Measurements from ENCODE around the gene ASIC3. TPM values are rescaled to one million over a fixed set of nuclear protein-coding genes. Genes with fewer than 3 reads are reported as not detected.

ASIC3 gene
- total RNA-seq, 1 donor from 2014 or later = not detected

DNA sequence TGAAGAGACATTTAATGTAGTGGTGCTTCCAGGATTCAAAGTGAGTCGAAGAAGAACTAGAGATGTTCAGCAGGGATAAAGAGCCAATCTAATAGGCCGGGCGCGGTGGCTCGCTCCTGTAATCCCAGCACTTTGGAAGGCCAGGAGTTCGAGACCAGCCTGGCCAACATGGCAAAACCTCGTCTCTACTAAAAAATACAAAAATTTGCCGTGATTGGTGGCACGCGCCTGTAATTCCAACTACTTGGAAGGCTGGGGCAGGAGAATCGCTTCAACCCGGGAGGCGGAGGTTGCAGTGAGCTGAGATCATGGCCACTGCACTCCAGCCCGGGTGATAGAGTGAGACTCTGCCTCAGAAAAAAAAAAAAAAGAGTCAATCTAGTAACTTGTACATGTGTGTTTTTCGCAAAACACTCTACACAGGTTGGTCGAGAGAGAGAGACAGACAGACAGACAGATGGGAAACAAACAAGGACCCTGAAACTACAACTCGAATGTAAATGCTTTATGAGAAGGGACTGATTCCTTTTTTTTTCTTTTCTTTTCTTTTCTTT lies 19.3 kb upstream of the ASIC3 start:
- H3K9me3 ChIP-seq (ENCODE audit: control insufficient read depth in 3 of 3, low read length in 3 of 3) = no peaks in the 10 kb centered on the region
- H3K36me3 ChIP-seq (ENCODE audit: control insufficient read depth in 3 of 3, insufficient read depth in 3 of 3, low read length in 3 of 3) = peaks cover 4 to 7% (median 6%) of the 10 kb centered on the region in 3 donors
- no peaks in the 10 kb centered on the region for H3K27me3 ChIP-seq (ENCODE audit: control insufficient read depth in 3 of 3, insufficient read depth in 3 of 3, low read length in 3 of 3)
- H3K4me3 ChIP-seq (ENCODE audit: low read length in 3 of 3) = peak overlapping the region; percentile 70 to 94 (median 90)
- peaks cover 7 to 18% (median 10%) of the 10 kb centered on the region in 3 donors for H3K4me1 ChIP-seq (ENCODE audit: control insufficient read depth in 3 of 3, insufficient read depth in 3 of 3, low read length in 3 of 3)
- H3K27ac ChIP-seq (ENCODE audit: low read depth, low read length) = peak overlapping the region; percentile 85
- H3K9ac ChIP-seq (ENCODE audit: low read depth in 1 of 3, low read length in 3 of 3) = peak overlapping the region; percentile 45 to 82 (median 80)

DNA sequence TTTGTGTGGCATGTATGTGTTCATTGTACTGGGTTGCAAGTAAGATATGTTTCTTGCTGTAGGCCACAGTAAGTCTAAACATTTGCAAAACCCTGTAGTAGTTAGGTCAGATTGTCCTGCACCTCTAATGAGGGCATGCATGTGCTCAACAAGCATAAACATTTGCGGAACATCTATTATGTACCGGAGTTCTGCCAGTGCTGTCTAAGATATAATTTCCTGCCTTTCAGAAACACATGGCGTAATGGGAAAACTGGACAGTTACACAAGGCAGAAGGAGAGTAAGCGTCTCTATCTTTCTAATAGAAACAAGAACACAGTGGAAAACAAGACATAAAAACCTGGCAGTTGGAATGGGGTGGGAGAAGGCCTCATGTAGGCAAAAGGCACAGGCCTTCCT lies 17.3 kb upstream of the ASIC3 start:
- Histone ChIP-seq H3K4me3 (ENCODE audit: low read length in 3 of 3) (no peak overlapping the region), H3K9me3 (ENCODE audit: control insufficient read depth in 3 of 3, low read length in 3 of 3) (no peaks in the 10 kb centered on the region), H3K36me3 (ENCODE audit: control insufficient read depth in 3 of 3, insufficient read depth in 3 of 3, low read length in 3 of 3) (peaks cover 21 to 22% (median 22%) of the 10 kb centered on the region in 3 donors), H3K9ac (ENCODE audit: low read depth in 1 of 3, low read length in 3 of 3) (no peak overlapping the region), H3K27ac (ENCODE audit: low read depth, low read length) (no peak overlapping the region), H3K4me1 (ENCODE audit: control insufficient read depth in 3 of 3, insufficient read depth in 3 of 3, low read length in 3 of 3) (peaks cover 24 to 34% (median 25%) of the 10 kb centered on the region in 3 donors), H3K27me3 (ENCODE audit: control insufficient read depth in 3 of 3, insufficient read depth in 3 of 3, low read length in 3 of 3) (no peaks in the 10 kb centered on the region)

- no peaks in the 10 kb centered on the region for H3K9me3 ChIP-seq (ENCODE audit: control insufficient read depth in 3 of 3, low read length in 3 of 3)
- no peak overlapping the region for H3K4me3 ChIP-seq (ENCODE audit: low read length in 3 of 3)
- H3K27ac ChIP-seq (ENCODE audit: low read depth, low read length) = no peak overlapping the region
- peaks cover 31 to 39% (median 33%) of the 10 kb centered on the region in 3 donors for H3K36me3 ChIP-seq (ENCODE audit: control insufficient read depth in 3 of 3, insufficient read depth in 3 of 3, low read length in 3 of 3)
- H3K9ac ChIP-seq (ENCODE audit: low read depth in 1 of 3, low read length in 3 of 3) = peak overlapping the region in 1 of 3 donors; percentile 25
- no peaks in the 10 kb centered on the region for H3K27me3 ChIP-seq (ENCODE audit: control insufficient read depth in 3 of 3, insufficient read depth in 3 of 3, low read length in 3 of 3)
- H3K4me1 ChIP-seq (ENCODE audit: control insufficient read depth in 3 of 3, insufficient read depth in 3 of 3, low read length in 3 of 3) = peaks cover 22 to 34% (median 24%) of the 10 kb centered on the region in 3 donors
Measured at GRCh38 chr7:151032936-151033863, 15.1 kb upstream of the ASIC3 start.

DNA sequence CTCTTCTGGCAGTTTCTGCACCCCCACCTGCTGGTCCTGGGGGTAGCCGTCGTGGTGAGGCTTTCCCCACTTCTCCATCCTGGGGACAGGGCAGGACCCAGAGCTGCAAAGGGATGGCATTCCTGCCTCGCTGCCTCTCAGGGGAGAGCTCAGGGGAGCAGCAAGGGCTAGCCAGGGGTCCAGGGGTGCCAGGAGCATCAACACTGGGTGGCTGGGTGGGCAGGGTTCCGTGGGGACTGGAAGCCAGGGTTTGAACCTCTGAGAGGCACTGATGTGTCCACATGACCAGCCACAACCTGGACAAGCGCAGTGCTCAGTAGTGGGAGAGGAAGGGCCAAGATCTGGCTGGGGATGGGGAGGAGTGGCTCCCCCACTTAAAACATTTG lies 14.5 kb upstream of the ASIC3 start:
- Histone ChIP-seq H3K9me3 (ENCODE audit: control insufficient read depth in 3 of 3, low read length in 3 of 3) (no peaks in the 10 kb centered on the region), H3K9ac (ENCODE audit: low read depth in 1 of 3, low read length in 3 of 3) (peak overlapping the region in 1 of 3 donors; percentile 25), H3K27me3 (ENCODE audit: control insufficient read depth in 3 of 3, insufficient read depth in 3 of 3, low read length in 3 of 3) (no peaks in the 10 kb centered on the region), H3K4me3 (ENCODE audit: low read length in 3 of 3) (no peak overlapping the region), H3K4me1 (ENCODE audit: control insufficient read depth in 3 of 3, insufficient read depth in 3 of 3, low read length in 3 of 3) (peaks cover 21 to 35% (median 25%) of the 10 kb centered on the region in 3 donors), H3K27ac (ENCODE audit: low read depth, low read length) (no peak overlapping the region), H3K36me3 (ENCODE audit: control insufficient read depth in 3 of 3, insufficient read depth in 3 of 3, low read length in 3 of 3) (peaks cover 33 to 39% (median 34%) of the 10 kb centered on the region in 3 donors)

DNA sequence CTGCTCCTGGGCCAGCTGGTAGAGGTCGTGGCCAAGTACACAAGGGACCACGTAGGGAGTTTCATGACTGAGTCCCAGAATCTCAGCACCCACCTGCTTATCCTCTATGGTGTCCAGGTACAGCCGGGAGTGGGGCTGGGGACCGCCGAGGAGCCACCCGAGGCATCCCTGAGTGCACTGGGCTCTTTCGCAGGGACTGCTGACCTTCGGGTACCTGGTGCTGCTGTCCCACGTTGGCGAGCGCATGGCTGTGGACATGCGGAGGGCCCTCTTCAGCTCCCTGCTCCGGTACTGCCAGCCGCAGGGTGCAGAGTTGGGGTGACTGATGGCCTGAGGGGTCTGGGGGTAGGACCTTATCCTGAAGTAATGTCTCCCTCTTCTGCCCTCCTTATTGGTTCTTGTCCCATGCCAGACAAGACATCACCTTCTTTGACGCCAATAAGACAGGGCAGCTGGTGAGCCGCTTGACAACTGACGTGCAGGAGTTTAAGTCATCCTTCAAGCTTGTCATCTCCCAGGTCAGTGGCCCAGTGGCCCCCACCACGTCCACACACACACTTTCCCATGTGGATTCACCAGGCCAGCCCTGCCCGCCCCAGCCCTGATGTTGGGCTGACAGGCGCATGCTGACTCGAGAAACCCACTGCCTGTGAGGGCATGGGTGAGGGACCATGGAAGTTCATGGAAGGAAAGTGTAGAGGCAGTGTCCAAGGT lies 13.9 kb upstream of the ASIC3 start:
- H3K27ac ChIP-seq (ENCODE audit: low read depth, low read length) = peak overlapping the region; percentile 31
- H3K27me3 ChIP-seq (ENCODE audit: control insufficient read depth in 3 of 3, insufficient read depth in 3 of 3, low read length in 3 of 3) = no peaks in the 10 kb centered on the region
- H3K4me1 ChIP-seq (ENCODE audit: control insufficient read depth in 3 of 3, insufficient read depth in 3 of 3, low read length in 3 of 3) = peaks cover 23 to 35% (median 30%) of the 10 kb centered on the region in 3 donors
- H3K9ac ChIP-seq (ENCODE audit: low read depth in 1 of 3, low read length in 3 of 3) = peak overlapping the region in 2 of 3 donors; percentile 25 to 43
- no peaks in the 10 kb centered on the region for H3K9me3 ChIP-seq (ENCODE audit: control insufficient read depth in 3 of 3, low read length in 3 of 3)
- no peak overlapping the region for H3K4me3 ChIP-seq (ENCODE audit: low read length in 3 of 3)
- peaks cover 33 to 39% (median 34%) of the 10 kb centered on the region in 3 donors for H3K36me3 ChIP-seq (ENCODE audit: control insufficient read depth in 3 of 3, insufficient read depth in 3 of 3, low read length in 3 of 3)

DNA sequence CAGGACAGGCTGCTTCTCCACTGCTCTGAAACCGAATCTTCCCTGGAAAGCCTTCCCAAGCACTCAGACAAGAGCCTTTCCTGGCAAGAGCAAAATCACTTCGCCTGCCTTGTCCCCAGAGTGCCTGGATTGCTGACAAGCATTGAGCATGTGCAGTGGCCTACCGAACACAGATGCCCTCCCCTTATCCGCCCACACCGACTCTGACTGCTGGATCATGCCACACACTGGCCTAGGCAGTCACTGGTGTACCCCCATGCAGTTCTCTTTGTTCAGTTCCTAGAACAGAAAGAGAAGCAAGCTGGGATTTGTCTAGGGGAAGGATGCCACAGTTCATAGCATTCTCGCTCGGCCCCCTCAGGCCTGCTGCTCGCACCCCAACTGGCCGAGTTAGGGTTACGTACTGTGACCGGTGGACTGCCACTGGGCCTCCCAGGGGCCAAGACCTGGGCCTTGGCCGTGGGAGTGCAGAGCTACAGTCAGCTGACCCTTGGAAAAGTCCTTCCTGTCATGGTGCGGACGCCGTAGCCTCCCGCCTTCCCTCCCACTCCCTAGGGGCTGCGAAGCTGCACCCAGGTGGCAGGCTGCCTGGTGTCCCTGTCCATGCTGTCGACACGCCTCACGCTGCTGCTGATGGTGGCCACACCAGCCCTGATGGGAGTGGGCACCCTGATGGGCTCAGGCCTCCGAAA lies 13.2 kb upstream of the ASIC3 start:
- no peaks in the 10 kb centered on the region for H3K9me3 ChIP-seq (ENCODE audit: control insufficient read depth in 3 of 3, low read length in 3 of 3)
- no peaks in the 10 kb centered on the region for H3K27me3 ChIP-seq (ENCODE audit: control insufficient read depth in 3 of 3, insufficient read depth in 3 of 3, low read length in 3 of 3)
- H3K9ac ChIP-seq (ENCODE audit: low read depth in 1 of 3, low read length in 3 of 3) = peak overlapping the region in 2 of 3 donors; percentile 43 to 68
- peak overlapping the region; percentile 31 for H3K27ac ChIP-seq (ENCODE audit: low read depth, low read length)
- H3K36me3 ChIP-seq (ENCODE audit: control insufficient read depth in 3 of 3, insufficient read depth in 3 of 3, low read length in 3 of 3) = peaks cover 33 to 39% (median 34%) of the 10 kb centered on the region in 3 donors
- H3K4me3 ChIP-seq (ENCODE audit: low read length in 3 of 3) = no peak overlapping the region
- peaks cover 23 to 33% (median 26%) of the 10 kb centered on the region in 3 donors for H3K4me1 ChIP-seq (ENCODE audit: control insufficient read depth in 3 of 3, insufficient read depth in 3 of 3, low read length in 3 of 3)

- Histone ChIP-seq H3K27ac (ENCODE audit: low read depth, low read length) (no peak overlapping the region), H3K9ac (ENCODE audit: low read depth in 1 of 3, low read length in 3 of 3) (no peak overlapping the region), H3K4me1 (ENCODE audit: control insufficient read depth in 3 of 3, insufficient read depth in 3 of 3, low read length in 3 of 3) (peaks cover 23 to 31% (median 26%) of the 10 kb centered on the region in 3 donors), H3K9me3 (ENCODE audit: control insufficient read depth in 3 of 3, low read length in 3 of 3) (no peaks in the 10 kb centered on the region), H3K27me3 (ENCODE audit: control insufficient read depth in 3 of 3, insufficient read depth in 3 of 3, low read length in 3 of 3) (no peaks in the 10 kb centered on the region), H3K36me3 (ENCODE audit: control insufficient read depth in 3 of 3, insufficient read depth in 3 of 3, low read length in 3 of 3) (peaks cover 33 to 39% (median 34%) of the 10 kb centered on the region in 3 donors), H3K4me3 (ENCODE audit: low read length in 3 of 3) (no peak overlapping the region)
Measured at GRCh38 chr7:151035902-151036301, 12.4 kb upstream of the ASIC3 start.

DNA sequence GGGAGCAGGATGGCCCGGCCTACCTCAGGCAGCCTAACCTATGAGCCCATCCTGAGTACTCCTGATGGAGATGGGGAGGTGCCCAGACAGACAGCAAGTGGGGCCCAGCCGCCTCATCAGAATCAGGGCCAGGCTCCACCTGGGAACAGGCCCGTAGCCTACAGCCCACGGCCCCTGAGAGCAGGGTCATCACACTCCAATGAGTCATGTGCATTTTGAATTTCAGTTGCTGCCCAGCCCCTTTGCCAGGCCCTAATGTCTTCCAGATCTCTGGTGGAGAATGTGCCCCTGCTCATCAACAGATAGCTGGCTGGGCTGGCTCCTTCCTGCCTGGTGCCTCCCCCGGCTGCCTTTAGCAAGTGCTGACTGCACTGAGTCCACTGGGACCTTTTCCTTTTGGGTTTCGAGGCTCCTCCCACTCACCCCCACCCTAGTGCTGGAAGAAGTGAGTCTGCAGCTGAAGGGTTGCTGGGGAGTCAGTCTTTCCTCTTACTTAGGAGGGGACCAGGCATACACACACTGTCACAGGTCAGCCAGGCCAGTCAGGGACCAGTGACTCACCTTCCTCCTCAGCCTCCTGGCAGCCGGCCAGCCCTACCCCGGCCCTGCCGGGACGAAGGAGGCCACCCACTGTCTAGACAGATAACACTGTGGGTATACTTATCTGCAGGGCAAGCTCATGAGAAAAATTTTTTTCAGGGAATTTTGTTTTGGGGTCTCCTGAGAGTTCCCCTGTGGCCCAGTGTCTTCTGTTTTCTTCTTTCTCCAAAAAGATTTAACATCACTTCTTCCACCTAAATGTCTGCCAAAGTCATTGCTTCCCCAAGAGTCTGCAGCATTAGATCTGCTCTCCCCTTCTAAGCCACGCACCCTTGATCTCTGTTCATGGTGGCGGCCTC lies 9.1 kb upstream of the ASIC3 start:
- Histone ChIP-seq H3K4me3 (ENCODE audit: low read length in 3 of 3) (no peak overlapping the region), H3K27ac (ENCODE audit: low read depth, low read length) (peak overlapping the region; percentile 23), H3K9me3 (ENCODE audit: control insufficient read depth in 3 of 3, low read length in 3 of 3) (no peaks in the 10 kb centered on the region), H3K36me3 (ENCODE audit: control insufficient read depth in 3 of 3, insufficient read depth in 3 of 3, low read length in 3 of 3) (peaks cover 28 to 50% (median 41%) of the 10 kb centered on the region in 3 donors), H3K4me1 (ENCODE audit: control insufficient read depth in 3 of 3, insufficient read depth in 3 of 3, low read length in 3 of 3) (peaks cover 22 to 29% (median 23%) of the 10 kb centered on the region in 3 donors), H3K9ac (ENCODE audit: low read depth in 1 of 3, low read length in 3 of 3) (no peak overlapping the region), H3K27me3 (ENCODE audit: control insufficient read depth in 3 of 3, insufficient read depth in 3 of 3, low read length in 3 of 3) (no peaks in the 10 kb centered on the region)
